ENCODE measurements around the gene PARD6A.

Gene PARD6A

DNA sequence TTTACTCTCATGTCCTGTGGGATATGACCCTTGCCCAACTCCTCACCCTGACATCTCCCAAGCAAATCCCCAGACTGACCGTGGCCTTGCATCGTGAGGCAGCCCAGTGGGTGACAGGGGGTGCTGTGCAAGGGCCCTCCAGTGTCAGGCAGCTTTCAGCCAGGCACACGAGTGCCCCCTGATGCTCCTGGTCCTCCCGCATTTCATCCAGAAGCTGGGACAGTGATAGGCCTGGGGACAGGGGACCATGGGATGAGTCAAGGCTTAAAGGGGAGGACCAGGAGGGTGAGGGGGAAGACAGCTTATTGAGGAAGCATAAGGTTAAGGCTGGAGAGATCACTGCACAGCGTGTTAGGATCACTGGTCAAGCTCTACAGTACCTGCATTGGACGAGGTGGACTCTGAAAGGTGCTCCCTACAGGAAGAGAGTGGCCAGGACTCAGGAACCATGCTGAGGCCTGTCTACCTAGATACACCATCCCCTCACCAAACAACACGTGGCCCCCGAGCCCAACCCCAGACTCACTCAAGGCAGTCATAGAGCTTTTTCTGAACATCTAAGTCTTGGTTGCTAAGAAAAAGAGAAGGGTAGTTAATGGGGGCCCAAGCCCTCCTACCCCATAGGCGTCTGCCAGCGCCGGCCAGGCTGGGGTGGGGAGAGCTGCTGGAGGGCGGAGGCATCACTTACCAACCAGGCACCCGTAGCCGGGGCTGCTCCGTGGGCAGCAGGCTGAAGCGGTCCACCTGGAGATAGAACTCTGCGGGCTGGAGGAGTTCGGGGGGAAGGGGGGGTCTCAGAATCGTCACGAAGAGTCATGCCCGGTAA lies 1.7 kb upstream of the PARD6A start:
- peak overlapping the region; percentile 88 for H3K4me3 ChIP-seq (ENCODE audit: low read depth, low read length)

DNA sequence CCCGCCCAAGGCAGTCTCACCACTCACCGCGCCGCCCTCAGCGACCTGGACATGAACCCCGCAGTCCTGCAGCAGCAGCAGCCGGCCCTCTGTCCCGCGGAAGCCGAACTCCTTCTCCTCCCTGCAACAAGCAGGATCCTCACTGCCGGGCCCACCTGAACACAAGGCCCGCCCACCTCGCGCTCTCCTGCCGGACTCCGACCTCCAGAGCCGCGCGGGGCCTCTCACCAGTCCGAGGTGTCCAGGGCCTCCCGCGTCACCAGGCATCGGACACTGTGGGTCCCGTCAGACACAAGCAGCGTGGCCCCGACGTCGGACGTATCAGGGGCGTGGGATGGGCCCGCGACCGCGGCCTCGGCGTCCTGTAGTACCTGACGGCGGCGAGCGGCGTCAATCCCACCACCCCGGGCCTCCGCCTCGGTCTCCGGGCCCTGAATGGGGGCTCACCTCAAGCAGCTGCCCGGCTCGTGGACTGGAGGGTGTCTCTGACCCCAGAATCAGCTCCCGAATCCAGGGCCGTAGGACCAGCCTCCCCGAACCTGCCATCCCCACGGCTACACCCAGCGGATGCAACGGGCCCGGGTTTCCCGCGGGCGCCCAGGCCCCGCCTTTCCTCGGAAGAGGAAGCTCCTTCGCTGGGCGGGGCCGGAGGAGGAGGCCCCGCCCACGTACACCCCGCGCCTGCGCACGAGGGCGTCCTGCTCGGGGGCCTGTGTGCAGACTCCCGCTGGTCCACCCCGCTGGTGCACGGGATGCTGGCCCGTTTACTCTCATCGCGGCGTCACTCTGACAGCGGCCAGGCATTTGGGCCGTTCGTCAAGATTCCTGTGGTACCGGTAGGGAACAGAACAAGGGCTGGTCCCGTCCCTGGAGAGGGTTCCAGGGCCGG lies 841 bp upstream of the PARD6A start, which contains the start of gene ACD:
ACD (minus strand) TSS at position 586 of the 889 bp plus-strand sequence; CDS start at position 546, 40 bp downstream.
- TF ChIP-seq, protein P1, sequence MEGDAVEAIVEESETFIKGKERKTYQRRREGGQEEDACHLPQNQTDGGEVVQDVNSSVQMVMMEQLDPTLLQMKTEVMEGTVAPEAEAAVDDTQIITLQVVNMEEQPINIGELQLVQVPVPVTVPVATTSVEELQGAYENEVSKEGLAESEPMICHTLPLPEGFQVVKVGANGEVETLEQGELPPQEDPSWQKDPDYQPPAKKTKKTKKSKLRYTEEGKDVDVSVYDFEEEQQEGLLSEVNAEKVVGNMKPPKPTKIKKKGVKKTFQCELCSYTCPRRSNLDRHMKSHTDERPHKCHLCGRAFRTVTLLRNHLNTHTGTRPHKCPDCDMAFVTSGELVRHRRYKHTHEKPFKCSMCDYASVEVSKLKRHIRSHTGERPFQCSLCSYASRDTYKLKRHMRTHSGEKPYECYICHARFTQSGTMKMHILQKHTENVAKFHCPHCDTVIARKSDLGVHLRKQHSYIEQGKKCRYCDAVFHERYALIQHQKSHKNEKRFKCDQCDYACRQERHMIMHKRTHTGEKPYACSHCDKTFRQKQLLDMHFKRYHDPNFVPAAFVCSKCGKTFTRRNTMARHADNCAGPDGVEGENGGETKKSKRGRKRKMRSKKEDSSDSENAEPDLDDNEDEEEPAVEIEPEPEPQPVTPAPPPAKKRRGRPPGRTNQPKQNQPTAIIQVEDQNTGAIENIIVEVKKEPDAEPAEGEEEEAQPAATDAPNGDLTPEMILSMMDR (IDR thresholded peaks at IDR 0.05; ENCODE audit: low read depth, low read length), result no peak
- peak within 1 kb of the TSS; percentile 88 for H3K4me3 ChIP-seq (ENCODE audit: low read depth, low read length)

More for the DNA sequence above, 1.7 kb upstream of the PARD6A start:
- TF ChIP-seq, protein P1 (IDR thresholded peaks at IDR 0.05; ENCODE audit: low read depth, low read length), result no peak

DNA sequence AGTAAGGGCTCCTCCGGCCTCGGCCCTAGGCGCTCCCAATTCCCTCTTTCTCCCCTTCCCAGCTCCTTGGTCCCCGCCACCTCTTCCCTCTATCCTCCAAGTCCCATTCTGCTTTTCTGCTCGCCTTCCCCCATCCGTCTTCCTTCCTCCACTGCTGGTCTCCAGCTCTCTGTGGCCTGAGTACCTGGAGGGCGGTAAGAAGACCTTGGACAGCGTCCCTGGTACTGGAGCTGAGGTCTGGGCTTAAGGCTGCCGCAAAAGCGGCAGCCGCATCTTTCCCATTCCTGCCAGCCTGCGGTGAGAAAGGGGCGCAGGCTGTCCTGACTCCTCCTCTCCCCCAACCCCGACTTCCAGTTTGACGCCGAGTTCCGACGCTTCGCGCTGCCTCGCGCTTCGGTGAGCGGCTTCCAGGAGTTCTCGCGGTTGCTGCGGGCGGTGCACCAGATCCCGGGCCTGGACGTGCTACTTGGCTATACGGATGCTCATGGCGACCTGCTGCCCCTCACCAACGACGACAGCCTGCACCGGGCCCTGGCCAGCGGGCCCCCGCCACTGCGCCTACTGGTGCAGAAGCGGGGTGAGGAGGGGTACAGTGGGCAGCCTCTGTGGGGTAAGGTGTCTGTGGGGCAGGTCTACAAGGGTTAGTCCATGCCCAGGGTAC lies 471 bp downstream of the PARD6A start:
- H3K4me3 ChIP-seq (ENCODE audit: low read depth, low read length), result peak overlapping the region; percentile 88
- TF ChIP-seq, protein P1 (IDR thresholded peaks at IDR 0.05; ENCODE audit: low read depth, low read length), result no peak

DNA sequence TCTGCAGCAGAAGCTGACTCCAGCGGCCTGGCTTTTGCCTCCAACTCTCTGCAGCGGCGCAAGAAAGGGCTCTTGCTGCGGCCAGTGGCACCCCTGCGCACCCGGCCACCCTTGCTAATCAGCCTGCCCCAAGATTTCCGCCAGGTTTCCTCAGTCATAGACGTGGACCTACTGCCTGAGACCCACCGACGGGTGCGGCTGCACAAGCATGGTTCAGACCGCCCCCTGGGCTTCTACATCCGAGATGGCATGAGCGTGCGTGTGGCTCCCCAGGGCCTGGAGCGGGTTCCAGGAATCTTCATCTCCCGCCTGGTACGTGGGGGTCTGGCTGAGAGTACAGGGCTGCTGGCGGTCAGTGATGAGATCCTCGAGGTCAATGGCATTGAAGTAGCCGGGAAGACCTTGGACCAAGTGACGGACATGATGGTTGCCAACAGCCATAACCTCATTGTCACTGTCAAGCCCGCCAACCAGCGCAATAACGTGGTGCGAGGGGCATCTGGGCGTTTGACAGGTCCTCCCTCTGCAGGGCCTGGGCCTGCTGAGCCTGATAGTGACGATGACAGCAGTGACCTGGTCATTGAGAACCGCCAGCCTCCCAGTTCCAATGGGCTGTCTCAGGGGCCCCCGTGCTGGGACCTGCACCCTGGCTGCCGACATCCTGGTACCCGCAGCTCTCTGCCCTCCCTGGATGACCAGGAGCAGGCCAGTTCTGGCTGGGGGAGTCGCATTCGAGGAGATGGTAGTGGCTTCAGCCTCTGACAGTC lies 1.3 kb downstream of the PARD6A start:
- H3K4me3 ChIP-seq (ENCODE audit: low read depth, low read length), result no peak overlapping the region
- TF ChIP-seq, protein P1 (IDR thresholded peaks at IDR 0.05; ENCODE audit: low read depth, low read length), result no peak

DNA sequence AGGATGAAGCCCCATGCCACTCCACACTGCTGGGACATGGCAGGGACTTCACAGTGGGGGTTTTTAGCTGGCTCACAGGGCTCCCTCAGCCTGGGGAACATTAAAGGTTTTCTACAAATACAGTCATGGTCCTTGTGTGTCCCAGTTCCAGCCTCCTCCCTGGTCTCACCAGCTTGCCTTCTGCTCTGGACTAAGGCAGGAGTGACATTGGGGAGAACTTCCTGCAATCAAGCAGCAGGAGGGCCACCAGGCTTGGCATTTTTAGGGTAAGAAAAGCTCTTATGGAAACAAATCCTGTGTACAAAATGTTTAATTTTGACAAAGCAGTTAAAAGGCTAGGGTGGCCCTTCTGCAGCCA lies 1.9 kb downstream of the PARD6A start:
- TF ChIP-seq, protein P1 (IDR thresholded peaks at IDR 0.05; ENCODE audit: low read depth, low read length), result no peak
- no peak overlapping the region for H3K4me3 ChIP-seq (ENCODE audit: low read depth, low read length)

DNA sequence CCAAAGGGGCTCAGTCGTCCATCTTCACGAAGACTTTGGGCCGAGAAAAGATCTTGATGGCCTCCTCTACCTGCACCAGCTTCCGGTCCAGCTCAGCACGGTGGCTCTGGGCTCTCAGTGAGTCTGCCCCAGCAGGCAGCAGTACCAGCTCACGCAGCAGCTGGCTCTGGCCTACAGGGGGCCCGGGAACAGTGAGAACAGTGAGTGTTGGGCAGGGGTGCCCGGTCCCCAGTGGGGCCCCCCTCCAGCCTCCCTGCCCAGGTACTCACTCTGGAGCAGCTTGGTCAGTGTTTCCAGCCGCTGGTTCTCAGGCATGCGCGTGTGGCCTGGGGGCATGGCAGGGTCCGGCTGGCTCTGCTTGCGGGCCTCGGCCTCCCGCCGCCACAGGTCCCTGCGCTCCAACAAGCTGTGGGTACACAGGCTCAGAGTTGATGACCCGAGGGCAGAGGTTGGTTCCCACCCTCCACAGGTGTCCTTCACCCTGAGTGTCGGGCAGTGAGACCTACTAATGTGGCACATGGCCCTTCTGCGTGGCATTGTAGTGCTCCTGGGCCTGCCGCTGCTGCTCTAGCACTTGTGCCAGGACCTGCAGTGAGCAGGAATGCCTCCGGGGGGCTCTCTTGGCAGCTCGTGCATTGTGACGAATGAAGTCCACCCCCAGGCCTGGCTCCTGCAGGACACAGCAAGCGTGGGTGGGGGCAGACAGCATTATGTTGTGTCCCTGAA lies 2.6 kb downstream of the PARD6A start:
- H3K4me3 ChIP-seq (ENCODE audit: low read depth, low read length), result no peak overlapping the region
- TF ChIP-seq, protein P1 (IDR thresholded peaks at IDR 0.05; ENCODE audit: low read depth, low read length), result 0 out of 2 replicates have a peak, but pooled peaks have one; percentile 12

All from WI38 (cell line).